ENCODE data around the gene PRDM5. TPM values are rescaled to one million over a fixed set of nuclear protein-coding genes. Genes with fewer than 3 reads are reported as not detected.

Gene PRDM5
- total RNA-seq, 1 experiment from 2014 or later: 1.4 TPM

GRCh38 chr4:120940547-120940946 is 18.0 kb upstream of the PRDM5 start:
- no peak overlapping the region for H3K4me2 ChIP-seq (ENCODE audit: low read depth, low read length, poor library complexity, severe bottlenecking)
- no peaks in the 10 kb centered on the region for H3K36me3 ChIP-seq (ENCODE audit: insufficient read depth, low read length)
- H3K9ac ChIP-seq (ENCODE audit: low read length): no peak overlapping the region
- DNase-seq: no peak
- no peak overlapping the region for H3K4me3 ChIP-seq (ENCODE audit: low read length)
- H3K9me3 ChIP-seq (ENCODE audit: low read length): no peaks in the 10 kb centered on the region
- H3K27me3 ChIP-seq (ENCODE audit: low read length): no peaks in the 10 kb centered on the region
- H3K9me2 ChIP-seq (replicated peaks; ENCODE audit: insufficient read depth, low read length): no peaks in the 10 kb centered on the region
- H2AFZ ChIP-seq (ENCODE audit: low read length): no peak overlapping the region
- no peak overlapping the region for H3K27ac ChIP-seq (ENCODE audit: low read length)
- H4K20me1 ChIP-seq (ENCODE audit: insufficient read depth, low read depth, low read length): no peaks in the 10 kb centered on the region
- H3K4me1 ChIP-seq (ENCODE audit: low read length): no peaks in the 10 kb centered on the region
- no peaks in the 10 kb centered on the region for H3K79me2 ChIP-seq (ENCODE audit: low read length)

GRCh38 chr4:120939693-120940092 is 17.2 kb upstream of the PRDM5 start:
- Histone ChIP-seq H3K36me3 (ENCODE audit: insufficient read depth, low read length) (no peaks in the 10 kb centered on the region), H4K20me1 (ENCODE audit: insufficient read depth, low read depth, low read length) (no peaks in the 10 kb centered on the region), H3K4me2 (ENCODE audit: low read depth, low read length, poor library complexity, severe bottlenecking) (no peak overlapping the region), H3K79me2 (ENCODE audit: low read length) (no peaks in the 10 kb centered on the region), H3K27ac (ENCODE audit: low read length) (no peak overlapping the region), H2AFZ (ENCODE audit: low read length) (no peak overlapping the region), H3K9me3 (ENCODE audit: low read length) (no peaks in the 10 kb centered on the region), H3K9ac (ENCODE audit: low read length) (no peak overlapping the region), H3K4me1 (ENCODE audit: low read length) (no peaks in the 10 kb centered on the region), H3K27me3 (ENCODE audit: low read length) (no peaks in the 10 kb centered on the region), H3K9me2 (replicated peaks; ENCODE audit: insufficient read depth, low read length) (no peaks in the 10 kb centered on the region), H3K4me3 (ENCODE audit: low read length) (no peak overlapping the region)
- DNase-seq: no peak

GRCh38 chr4:120929847-120930246 is 7.3 kb upstream of the PRDM5 start:
- Histone ChIP-seq H3K9ac (ENCODE audit: low read length) (no peak overlapping the region), H3K27me3 (ENCODE audit: low read length) (no peaks in the 10 kb centered on the region), H3K79me2 (ENCODE audit: low read length) (no peaks in the 10 kb centered on the region), H3K9me2 (replicated peaks; ENCODE audit: insufficient read depth, low read length) (no peaks in the 10 kb centered on the region), H3K4me3 (ENCODE audit: low read length) (no peak overlapping the region), H3K9me3 (ENCODE audit: low read length) (no peaks in the 10 kb centered on the region), H3K4me2 (ENCODE audit: low read depth, low read length, poor library complexity, severe bottlenecking) (no peak overlapping the region), H2AFZ (ENCODE audit: low read length) (no peak overlapping the region), H4K20me1 (ENCODE audit: insufficient read depth, low read depth, low read length) (no peaks in the 10 kb centered on the region), H3K4me1 (ENCODE audit: low read length) (no peaks in the 10 kb centered on the region), H3K27ac (ENCODE audit: low read length) (no peak overlapping the region), H3K36me3 (ENCODE audit: insufficient read depth, low read length) (no peaks in the 10 kb centered on the region)
- DNase-seq: no peak

GRCh38 chr4:120927801-120928409 is 5.4 kb upstream of the PRDM5 start:
- Histone ChIP-seq H3K9ac (ENCODE audit: low read length) (no peak overlapping the region), H3K27ac (ENCODE audit: low read length) (no peak overlapping the region), H3K9me2 (replicated peaks; ENCODE audit: insufficient read depth, low read length) (no peaks in the 10 kb centered on the region), H2AFZ (ENCODE audit: low read length) (no peak overlapping the region), H3K9me3 (ENCODE audit: low read length) (no peaks in the 10 kb centered on the region), H3K27me3 (ENCODE audit: low read length) (no peaks in the 10 kb centered on the region), H4K20me1 (ENCODE audit: insufficient read depth, low read depth, low read length) (no peaks in the 10 kb centered on the region), H3K4me2 (ENCODE audit: low read depth, low read length, poor library complexity, severe bottlenecking) (no peak overlapping the region), H3K79me2 (ENCODE audit: low read length) (no peaks in the 10 kb centered on the region), H3K4me1 (ENCODE audit: low read length) (no peaks in the 10 kb centered on the region), H3K36me3 (ENCODE audit: insufficient read depth, low read length) (no peaks in the 10 kb centered on the region), H3K4me3 (ENCODE audit: low read length) (no peak overlapping the region)
- DNase-seq: no peak

- H3K4me1 ChIP-seq (ENCODE audit: low read length): no peaks in the 10 kb centered on the region
- H3K9ac ChIP-seq (ENCODE audit: low read length): no peak overlapping the region
- no peaks in the 10 kb centered on the region for H3K9me2 ChIP-seq (replicated peaks; ENCODE audit: insufficient read depth, low read length)
- H4K20me1 ChIP-seq (ENCODE audit: insufficient read depth, low read depth, low read length): no peaks in the 10 kb centered on the region
- H3K4me3 ChIP-seq (ENCODE audit: low read length): no peak overlapping the region
- no peaks in the 10 kb centered on the region for H3K36me3 ChIP-seq (ENCODE audit: insufficient read depth, low read length)
- no peak for DNase-seq
- no peak overlapping the region for H3K4me2 ChIP-seq (ENCODE audit: low read depth, low read length, poor library complexity, severe bottlenecking)
- no peaks in the 10 kb centered on the region for H3K9me3 ChIP-seq (ENCODE audit: low read length)
- no peaks in the 10 kb centered on the region for H3K79me2 ChIP-seq (ENCODE audit: low read length)
- H3K27ac ChIP-seq (ENCODE audit: low read length): no peak overlapping the region
- H2AFZ ChIP-seq (ENCODE audit: low read length): no peak overlapping the region
- no peaks in the 10 kb centered on the region for H3K27me3 ChIP-seq (ENCODE audit: low read length)
These were observed 4.0 kb upstream of the PRDM5 start for GRCh38 chr4:120926358-120927025.

- Histone ChIP-seq H4K20me1 (ENCODE audit: insufficient read depth, low read depth, low read length) (no peaks in the 10 kb centered on the region), H3K9ac (ENCODE audit: low read length) (no peak overlapping the region), H3K9me2 (replicated peaks; ENCODE audit: insufficient read depth, low read length) (no peaks in the 10 kb centered on the region), H3K27me3 (ENCODE audit: low read length) (no peaks in the 10 kb centered on the region), H3K4me1 (ENCODE audit: low read length) (no peaks in the 10 kb centered on the region), H3K27ac (ENCODE audit: low read length) (no peak overlapping the region), H3K4me2 (ENCODE audit: low read depth, low read length, poor library complexity, severe bottlenecking) (no peak overlapping the region), H3K36me3 (ENCODE audit: insufficient read depth, low read length) (no peaks in the 10 kb centered on the region), H3K9me3 (ENCODE audit: low read length) (no peaks in the 10 kb centered on the region), H3K79me2 (ENCODE audit: low read length) (no peaks in the 10 kb centered on the region), H3K4me3 (ENCODE audit: low read length) (no peak overlapping the region), H2AFZ (ENCODE audit: low read length) (no peak overlapping the region)
- no peak for DNase-seq
These were observed 2.4 kb upstream of the PRDM5 start for GRCh38 chr4:120924931-120925330.

- H3K27ac ChIP-seq (ENCODE audit: low read length): no peak overlapping the region
These were observed 639 bp upstream of the PRDM5 start for GRCh38 chr4:120923207-120923522.

GRCh38 chr4:120921456-120922380 is 808 bp downstream of the PRDM5 start:
- Histone ChIP-seq H3K9ac (ENCODE audit: low read length) (no peak overlapping the region), H3K9me3 (ENCODE audit: low read length) (no peaks in the 10 kb centered on the region), H3K9me2 (replicated peaks; ENCODE audit: insufficient read depth, low read length) (no peaks in the 10 kb centered on the region), H3K27ac (ENCODE audit: low read length) (no peak overlapping the region), H3K4me3 (ENCODE audit: low read length) (no peak overlapping the region), H2AFZ (ENCODE audit: low read length) (no peak overlapping the region), H3K4me1 (ENCODE audit: low read length) (peaks cover 8% of the 10 kb centered on the region), H4K20me1 (ENCODE audit: insufficient read depth, low read depth, low read length) (no peaks in the 10 kb centered on the region), H3K79me2 (ENCODE audit: low read length) (no peaks in the 10 kb centered on the region), H3K4me2 (ENCODE audit: low read depth, low read length, poor library complexity, severe bottlenecking) (no peak overlapping the region), H3K36me3 (ENCODE audit: insufficient read depth, low read length) (no peaks in the 10 kb centered on the region), H3K27me3 (ENCODE audit: low read length) (no peaks in the 10 kb centered on the region)
- DNase-seq: no peak

More at GRCh38 chr4:120923207-120923522, 639 bp upstream of the PRDM5 start:
- Histone ChIP-seq H3K9me2 (replicated peaks; ENCODE audit: insufficient read depth, low read length) (no peaks in the 10 kb centered on the region), H3K4me3 (ENCODE audit: low read length) (no peak overlapping the region), H3K9me3 (ENCODE audit: low read length) (no peaks in the 10 kb centered on the region), H3K9ac (ENCODE audit: low read length) (no peak overlapping the region), H3K4me1 (ENCODE audit: low read length) (peaks cover 8% of the 10 kb centered on the region), H4K20me1 (ENCODE audit: insufficient read depth, low read depth, low read length) (no peaks in the 10 kb centered on the region), H3K4me2 (ENCODE audit: low read depth, low read length, poor library complexity, severe bottlenecking) (no peak overlapping the region), H3K27me3 (ENCODE audit: low read length) (no peaks in the 10 kb centered on the region), H3K36me3 (ENCODE audit: insufficient read depth, low read length) (no peaks in the 10 kb centered on the region), H2AFZ (ENCODE audit: low read length) (no peak overlapping the region), H3K79me2 (ENCODE audit: low read length) (no peaks in the 10 kb centered on the region)
- no peak for DNase-seq

Measured in Karpas-422 (cell line).